ENCODE measurements around the gene H19. TPM values are rescaled to one million over a fixed set of nuclear protein-coding genes. Genes with fewer than 3 reads are reported as not detected.

The H19 gene
- total RNA-seq, 6 experiments from 2014 or later: 0.25 to 0.33 TPM; not detected in 4

- no peak overlapping the region for H3K27ac Mint-ChIP-seq
- no peaks in the 10 kb centered on the region for H3K36me3 Mint-ChIP-seq (ENCODE audit: low read depth)
- no peaks in the 10 kb centered on the region for H3K4me1 Mint-ChIP-seq (ENCODE audit: low read depth)
- H3K27me3 Mint-ChIP-seq (ENCODE audit: insufficient read depth): no peaks in the 10 kb centered on the region
- H3K9me3 Mint-ChIP-seq: no peaks in the 10 kb centered on the region
- no peak overlapping the region for H3K4me3 Mint-ChIP-seq
- TF ChIP-seq CTCF (IDR thresholded peaks at IDR 0.05): no peak
- no peak for DNase-seq
Observed at GRCh38 chr11:2035382-2035781, 37.7 kb upstream of the H19 start.

GRCh38 chr11:2031058-2031457 is 33.4 kb upstream of the H19 start:
- H3K4me1 Mint-ChIP-seq (ENCODE audit: low read depth): no peaks in the 10 kb centered on the region
- no peak for DNase-seq
- no peak overlapping the region for H3K27ac Mint-ChIP-seq
- no peaks in the 10 kb centered on the region for H3K36me3 Mint-ChIP-seq (ENCODE audit: low read depth)
- no peak for TF ChIP-seq CTCF (IDR thresholded peaks at IDR 0.05)
- H3K9me3 Mint-ChIP-seq: no peaks in the 10 kb centered on the region
- no peaks in the 10 kb centered on the region for H3K27me3 Mint-ChIP-seq (ENCODE audit: insufficient read depth)
- no peak overlapping the region for H3K4me3 Mint-ChIP-seq

- Mint-ChIP-seq H3K36me3 (ENCODE audit: low read depth) (no peaks in the 10 kb centered on the region), H3K4me3 (no peak overlapping the region), H3K27ac (no peak overlapping the region), H3K27me3 (ENCODE audit: insufficient read depth) (no peaks in the 10 kb centered on the region), H3K9me3 (no peaks in the 10 kb centered on the region), H3K4me1 (ENCODE audit: low read depth) (no peaks in the 10 kb centered on the region)
- TF ChIP-seq CTCF (IDR thresholded peaks at IDR 0.05): no peak
- DNase-seq: no peak
Observed at GRCh38 chr11:2027708-2028107, 30.1 kb upstream of the H19 start.

GRCh38 chr11:2015025-2015424 is 17.4 kb upstream of the H19 start:
- no peak for TF ChIP-seq CTCF (IDR thresholded peaks at IDR 0.05)
- H3K4me3 Mint-ChIP-seq: no peak overlapping the region
- DNase-seq: no peak
- no peaks in the 10 kb centered on the region for H3K4me1 Mint-ChIP-seq (ENCODE audit: low read depth)
- no peaks in the 10 kb centered on the region for H3K36me3 Mint-ChIP-seq (ENCODE audit: low read depth)
- no peak overlapping the region for H3K27ac Mint-ChIP-seq
- H3K9me3 Mint-ChIP-seq: no peaks in the 10 kb centered on the region
- no peaks in the 10 kb centered on the region for H3K27me3 Mint-ChIP-seq (ENCODE audit: insufficient read depth)

DNA sequence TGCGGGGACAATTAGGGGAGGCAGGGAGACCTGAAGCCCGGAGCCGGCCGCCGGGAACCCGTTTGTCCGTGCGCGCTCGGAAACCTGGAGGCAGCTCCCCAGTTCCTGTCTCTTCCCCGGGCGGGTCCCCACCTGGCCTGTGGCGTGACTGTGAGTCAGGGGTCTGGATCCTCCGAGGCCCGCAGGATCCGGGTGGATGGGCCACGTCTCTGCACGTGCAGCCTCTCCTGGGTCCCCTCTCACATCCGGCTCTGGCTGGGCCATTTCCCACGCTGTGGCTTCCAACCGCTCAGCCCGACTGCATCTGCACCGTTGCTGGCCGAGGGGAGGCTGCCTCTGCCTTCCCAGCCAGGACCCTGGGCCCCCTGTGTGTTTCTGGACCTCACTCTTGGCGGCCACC is 14.8 kb upstream of the H19 start:
- TF ChIP-seq CTCF (IDR thresholded peaks at IDR 0.05): no peak
- no peaks in the 10 kb centered on the region for H3K27me3 Mint-ChIP-seq (ENCODE audit: insufficient read depth)
- no peaks in the 10 kb centered on the region for H3K4me1 Mint-ChIP-seq (ENCODE audit: low read depth)
- no peak for DNase-seq
- no peaks in the 10 kb centered on the region for H3K36me3 Mint-ChIP-seq (ENCODE audit: low read depth)
- no peak overlapping the region for H3K4me3 Mint-ChIP-seq
- no peak overlapping the region for H3K27ac Mint-ChIP-seq
- no peaks in the 10 kb centered on the region for H3K9me3 Mint-ChIP-seq

DNA sequence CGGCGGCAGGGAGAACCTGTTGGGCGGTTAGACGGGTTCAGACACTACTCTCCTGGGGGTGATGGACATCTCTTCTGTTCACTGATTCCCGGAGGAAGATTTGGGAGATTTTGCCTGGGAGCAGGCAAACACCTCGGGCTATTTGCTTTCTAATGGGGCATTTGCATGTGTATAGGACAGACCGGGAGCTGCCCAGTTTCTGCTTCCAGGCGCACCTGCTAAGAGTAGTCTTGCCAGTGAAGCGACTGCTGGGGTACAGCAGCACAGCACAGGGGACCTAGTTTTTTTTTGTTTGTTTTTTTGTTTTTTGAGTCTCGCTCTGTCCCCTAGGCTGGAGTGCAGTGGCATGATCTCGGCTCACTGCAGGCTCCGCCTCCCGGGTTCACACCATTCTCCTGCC is 6.8 kb upstream of the H19 start:
- Mint-ChIP-seq H3K27me3 (ENCODE audit: insufficient read depth) (no peaks in the 10 kb centered on the region), H3K27ac (no peak overlapping the region), H3K4me3 (no peak overlapping the region), H3K36me3 (ENCODE audit: low read depth) (no peaks in the 10 kb centered on the region), H3K4me1 (ENCODE audit: low read depth) (no peaks in the 10 kb centered on the region), H3K9me3 (no peaks in the 10 kb centered on the region)
- no peak for DNase-seq
- no peak for TF ChIP-seq CTCF (IDR thresholded peaks at IDR 0.05)

Data from HFFc6 (cell line).